ENCODE measurements around the gene TDRD9. TPM values are rescaled to one million over a fixed set of nuclear protein-coding genes. Genes with fewer than 3 reads are reported as not detected.
"Not testable (repeated sequence)": the region's sequence is repeated elsewhere in the genome, so short reads cannot be mapped to it uniquely, and the experiment has no call there.

TDRD9 gene
- total RNA-seq (2014; rRNA removed; shearing (Covaris generic)), result not detected in 2 replicates
- polyA plus RNA-seq (2015; cell fraction: cytosol; rRNA removed), result not detected in 2 replicates
- polyA plus RNA-seq (2015; cell fraction: nucleus; rRNA removed), result not detected in 2 replicates

- DNase-seq (ENCODE audit: low read depth), result no peak
These were observed at the start of gene TDRD9 for GRCh38 chr14:103928011-103928890. TDRD9 (plus strand) TSS chr14:103928456; CDS start chr14:103928510, 54 bp downstream.

DNA sequence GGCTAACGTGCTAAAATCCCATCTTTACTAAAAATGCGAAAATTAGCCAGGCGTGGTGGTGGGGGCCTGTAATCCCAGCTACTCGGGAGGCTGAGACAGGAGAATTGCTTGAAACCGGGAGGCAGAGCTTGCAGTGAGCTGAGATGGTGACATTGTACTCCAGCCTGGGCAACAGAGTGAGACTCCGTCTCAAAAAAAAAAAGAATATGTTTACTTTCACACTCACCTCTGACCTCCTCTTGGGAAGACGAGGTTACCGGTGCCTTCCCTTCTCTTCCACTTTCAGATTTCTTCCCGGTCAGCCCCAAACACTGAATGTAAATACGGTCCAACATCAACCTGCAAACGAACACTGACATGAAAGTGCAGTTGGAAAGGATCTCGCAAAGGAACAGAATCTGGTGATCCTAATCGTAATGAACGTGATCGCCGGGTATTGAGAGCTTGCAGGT is 49.1 kb upstream of the TDRD9 start:
- DNase-seq (ENCODE audit: low read depth), result no peak

- no peak for DNase-seq (ENCODE audit: low read depth)
These were observed 48.5 kb upstream of the TDRD9 start for GRCh38 chr14:103879570-103880347.

DNA sequence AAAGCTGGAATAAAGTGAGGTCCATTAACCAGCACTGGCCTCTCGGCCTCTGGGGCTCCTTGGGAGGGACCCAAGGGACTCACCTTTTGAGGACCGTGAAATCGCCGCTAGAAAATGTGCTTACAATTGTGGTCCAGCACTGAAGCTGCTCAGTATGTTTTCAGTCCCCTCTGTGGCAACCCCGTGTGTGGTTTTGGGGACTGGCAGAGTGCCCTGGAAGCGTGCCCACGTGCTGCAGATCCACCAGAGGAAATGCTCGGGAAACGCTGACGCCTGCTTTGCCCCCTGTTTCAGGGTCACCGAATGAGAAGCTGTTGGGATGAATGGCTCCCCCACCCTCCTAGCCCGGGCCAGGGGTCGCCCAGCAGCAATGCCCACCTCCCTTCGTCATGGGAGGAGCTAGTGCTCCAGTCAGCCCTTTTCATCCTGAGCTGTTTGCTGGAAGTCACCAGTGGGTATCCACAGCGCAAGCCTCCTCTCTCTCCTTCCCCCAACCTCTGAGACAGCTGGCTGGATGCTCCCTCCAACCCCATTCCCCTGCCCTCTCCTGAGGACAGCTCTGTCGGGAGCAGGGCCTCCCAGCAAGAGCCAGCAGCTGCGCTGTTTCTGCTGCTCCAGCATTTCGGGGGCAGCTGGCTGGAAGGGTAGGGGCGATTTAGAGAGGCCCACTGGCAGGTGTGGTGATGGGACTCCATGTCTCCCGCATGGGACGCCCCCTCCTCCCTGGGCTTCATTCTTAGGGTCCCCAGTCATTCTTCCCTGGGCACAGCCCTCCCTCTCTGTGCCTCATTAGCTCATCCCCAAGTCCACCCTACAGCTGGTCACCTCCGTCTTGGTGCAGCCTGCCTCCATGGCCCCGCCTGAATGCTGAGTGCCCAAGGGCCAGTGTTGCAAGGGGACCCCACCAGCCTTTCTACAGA is 47.6 kb upstream of the TDRD9 start:
- peak; percentile 58 for DNase-seq (ENCODE audit: low read depth)

DNA sequence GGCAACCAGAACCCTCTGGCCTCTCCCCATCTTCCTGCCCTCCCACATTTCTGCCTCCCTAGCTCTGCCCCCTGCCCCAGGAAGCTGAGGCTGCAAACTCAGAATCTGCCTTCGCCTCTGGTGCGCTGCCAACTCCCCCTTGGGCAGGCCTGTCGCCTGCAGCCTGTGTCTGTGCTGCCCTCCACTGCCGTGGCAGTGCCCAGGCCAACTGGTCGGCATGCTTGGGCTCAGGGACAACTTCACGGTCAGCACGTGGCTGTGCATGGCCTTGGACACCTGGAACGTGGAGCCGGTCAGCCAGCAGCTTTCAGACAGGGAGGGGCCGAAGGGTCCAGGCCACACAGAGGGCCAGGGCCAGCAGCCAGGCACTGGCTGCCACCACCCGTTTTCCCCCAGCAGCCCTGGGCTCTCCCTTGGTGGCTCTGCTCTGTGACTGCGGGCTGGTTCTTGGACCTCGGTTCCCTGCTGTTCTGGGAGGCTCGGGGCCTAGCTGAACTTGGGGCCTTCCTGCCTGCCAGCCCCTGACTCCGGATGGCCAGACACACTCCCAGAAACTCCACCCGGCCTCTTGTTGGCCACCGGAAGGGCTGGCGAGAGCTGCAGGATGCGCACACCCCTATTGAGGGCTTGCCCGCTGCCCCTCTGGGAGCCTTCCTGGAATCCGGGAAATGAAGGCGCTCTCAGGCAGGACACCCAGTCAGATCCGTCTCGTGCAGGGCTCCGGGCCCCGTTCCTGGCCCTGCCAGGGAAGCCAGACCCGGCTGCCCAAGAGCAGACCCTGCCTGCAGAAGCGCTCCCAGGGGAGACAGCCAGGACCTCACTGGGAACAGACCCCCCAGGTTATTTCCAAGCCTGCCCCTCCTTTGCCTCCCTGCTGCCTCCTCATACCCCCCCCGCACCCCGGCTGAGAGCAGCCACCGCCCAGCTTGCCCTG is 46.7 kb upstream of the TDRD9 start:
- no peak for DNase-seq (ENCODE audit: low read depth)

DNA sequence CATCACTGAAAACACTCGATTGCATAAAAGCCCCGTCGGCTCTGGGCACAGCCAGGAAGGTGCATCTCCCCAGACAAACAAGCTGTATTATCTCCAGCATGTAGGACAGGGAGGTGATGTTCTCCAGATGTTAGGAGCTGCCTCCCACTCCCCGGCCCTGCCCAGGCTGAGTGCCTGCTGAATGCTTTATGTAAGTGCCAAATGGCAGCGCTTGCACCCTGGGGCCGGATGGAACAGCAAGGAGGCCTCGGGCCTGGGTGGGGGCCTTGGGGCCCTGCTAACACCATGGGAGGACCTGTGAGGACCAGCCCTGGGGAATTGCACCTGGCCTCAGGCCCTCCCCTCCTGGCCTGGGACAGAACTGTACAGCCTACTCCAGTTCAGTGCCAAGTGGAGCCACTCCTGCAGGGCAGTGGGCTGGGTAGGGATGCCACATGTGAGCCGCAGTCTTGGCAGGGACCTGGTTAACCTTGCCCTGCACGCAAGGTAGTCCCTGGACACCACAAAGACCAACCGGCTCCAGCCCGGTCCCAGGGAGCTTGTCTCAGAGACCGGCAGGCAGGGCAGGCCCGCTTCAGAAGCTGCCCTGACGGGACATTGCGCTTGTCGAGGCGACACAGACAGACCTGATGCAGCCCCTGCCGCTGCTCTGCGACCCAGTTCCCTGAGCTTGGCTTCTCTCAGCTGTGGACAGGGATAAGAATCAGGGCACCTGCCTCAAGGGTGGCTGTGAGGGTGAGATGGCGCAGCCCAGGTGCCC is 45.6 kb upstream of the TDRD9 start:
- no peak for DNase-seq (ENCODE audit: low read depth)

DNA sequence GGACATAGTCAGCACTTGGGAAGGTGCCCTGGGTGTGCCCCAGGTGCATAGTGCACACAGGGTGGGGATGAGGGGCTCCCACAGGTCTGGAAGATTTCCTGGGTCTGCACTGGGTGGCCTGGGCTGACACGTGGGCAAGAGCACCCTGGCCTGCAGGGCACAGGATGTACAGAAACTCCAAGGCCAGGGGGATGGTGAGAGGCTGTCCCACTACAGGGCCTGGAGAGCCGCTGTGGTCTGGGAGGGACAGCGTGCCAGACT is 45.1 kb upstream of the TDRD9 start:
- no peak for DNase-seq (ENCODE audit: low read depth)

DNA sequence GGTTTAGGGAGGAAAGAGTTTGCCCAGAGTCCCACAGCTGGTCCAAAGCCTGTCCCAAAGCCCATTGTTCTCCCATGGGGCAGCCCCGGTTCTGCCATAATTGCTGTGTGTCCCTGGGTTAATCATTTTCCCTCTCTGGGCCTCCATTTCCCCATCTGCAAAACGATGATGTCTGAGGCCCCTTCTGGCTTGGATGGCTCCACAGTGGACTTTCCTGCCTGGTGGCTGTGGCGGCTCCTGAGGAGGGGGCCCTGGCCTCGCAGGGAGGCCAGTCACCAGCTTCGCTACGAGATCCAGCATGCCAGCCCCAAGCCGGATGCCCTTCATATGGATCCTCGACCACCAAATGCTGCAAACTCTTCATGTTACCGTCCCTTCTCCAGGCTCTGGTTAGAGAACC is 43.4 kb upstream of the TDRD9 start:
- no peak for DNase-seq (ENCODE audit: low read depth)

GRCh38 chr14:103885509-103885932 is 42.7 kb upstream of the TDRD9 start:
- no peak for DNase-seq (ENCODE audit: low read depth)

- no peak for DNase-seq (ENCODE audit: low read depth)
These were observed 41.7 kb upstream of the TDRD9 start for GRCh38 chr14:103886304-103887169.

- no peak for DNase-seq (ENCODE audit: low read depth)
These were observed 41.1 kb upstream of the TDRD9 start for GRCh38 chr14:103887170-103887501.

DNA sequence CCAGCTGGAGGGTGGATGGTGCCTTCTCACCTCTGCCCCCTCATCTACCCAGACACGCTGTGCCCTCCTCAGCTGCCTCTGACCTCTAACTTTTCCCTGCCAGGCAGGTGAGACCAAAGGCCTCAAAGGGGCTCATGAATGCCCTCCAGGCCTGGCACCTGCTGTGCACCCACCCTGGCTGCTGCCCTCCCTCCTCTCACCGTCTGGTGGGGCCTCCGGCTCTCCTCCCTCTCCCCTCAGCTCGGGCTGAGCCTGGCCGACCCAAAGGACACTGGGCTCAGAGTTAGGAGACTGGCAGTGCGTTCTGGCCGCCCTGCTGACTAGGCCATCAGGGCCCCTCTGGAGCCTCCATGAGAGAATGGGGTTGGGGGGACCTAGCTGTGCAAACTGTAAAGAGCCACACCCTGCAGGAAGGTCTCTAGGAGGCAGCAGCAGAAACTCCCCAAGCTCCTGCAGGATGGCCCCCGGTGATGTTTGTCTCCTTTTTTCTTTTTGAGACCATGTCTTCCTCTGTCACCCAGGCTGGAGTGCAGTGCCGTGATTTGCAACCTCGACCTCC is 40.6 kb upstream of the TDRD9 start:
- no peak for DNase-seq (ENCODE audit: low read depth)

GRCh38 chr14:103889002-103889312 is 39.3 kb upstream of the TDRD9 start:
- DNase-seq (ENCODE audit: low read depth), result not testable (repeated sequence)

DNA sequence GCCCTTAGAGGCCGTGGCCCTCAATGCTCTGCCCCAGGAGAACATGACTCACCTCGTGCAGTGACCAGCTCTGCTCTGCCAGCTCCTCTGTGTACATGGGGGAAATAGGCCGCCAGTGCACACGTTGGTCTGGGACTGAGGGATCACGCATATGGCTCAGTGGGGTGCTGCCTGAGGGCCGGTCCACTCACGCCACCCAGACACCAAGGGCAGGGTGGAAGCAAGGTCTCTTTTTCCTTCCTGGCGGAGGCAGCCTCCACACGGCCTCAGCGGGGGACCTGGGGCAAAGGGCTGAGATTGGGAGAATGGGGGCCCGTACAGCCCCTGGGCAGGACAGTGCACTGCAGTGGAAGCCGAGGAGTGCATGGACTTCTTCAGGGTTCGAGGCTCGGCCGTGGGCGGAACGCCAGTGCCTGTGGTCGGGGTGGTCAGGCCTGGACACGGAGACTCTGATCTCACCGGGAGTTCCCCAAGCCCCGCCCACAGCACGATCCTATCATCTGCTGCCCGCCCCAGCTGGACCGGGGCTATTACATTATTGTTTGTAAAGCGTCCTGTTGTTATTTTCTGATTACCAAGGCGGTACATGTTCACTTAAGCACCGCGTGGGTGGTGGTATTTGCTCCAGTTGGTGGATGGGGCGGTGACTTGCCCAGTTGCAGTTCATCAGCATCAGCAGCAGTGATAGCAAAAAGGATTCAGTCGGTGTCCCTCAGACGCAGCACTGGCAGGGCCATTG is 38.8 kb upstream of the TDRD9 start:
- no peak for DNase-seq (ENCODE audit: low read depth)

DNA sequence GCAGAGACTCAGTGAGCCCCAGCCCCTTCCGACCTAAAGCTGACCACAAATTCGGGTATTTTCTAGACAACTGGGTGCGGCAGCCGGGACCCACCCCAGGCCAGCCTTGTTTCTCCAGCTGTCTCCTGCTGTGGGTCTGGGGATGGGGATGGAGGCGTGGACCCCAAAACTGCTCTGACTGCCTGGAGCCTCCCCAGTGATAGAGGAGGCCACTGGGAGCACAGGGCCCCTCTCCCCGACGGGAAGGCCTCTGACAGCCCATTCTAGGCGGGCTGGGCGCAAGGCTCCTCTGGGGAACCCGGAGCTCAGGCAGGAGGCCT is 38.2 kb upstream of the TDRD9 start:
- no peak for DNase-seq (ENCODE audit: low read depth)

- DNase-seq (ENCODE audit: low read depth), result no peak
These were observed 37.2 kb upstream of the TDRD9 start for GRCh38 chr14:103890821-103891666.

- DNase-seq (ENCODE audit: low read depth), result no peak
These were observed 36.5 kb upstream of the TDRD9 start for GRCh38 chr14:103891667-103892215.
